GM19452 (cell line): ENCODE results near the gene IGF1.

ENCODE experiments used
- ATAC-seq: cut with Tn5 transposase; IDR thresholded peaks from one replicate; pipeline ENCODE4 v1.9.1; 2021; ENCODE audit not compliant: unreplicated experiment

Gene IGF1

DNA sequence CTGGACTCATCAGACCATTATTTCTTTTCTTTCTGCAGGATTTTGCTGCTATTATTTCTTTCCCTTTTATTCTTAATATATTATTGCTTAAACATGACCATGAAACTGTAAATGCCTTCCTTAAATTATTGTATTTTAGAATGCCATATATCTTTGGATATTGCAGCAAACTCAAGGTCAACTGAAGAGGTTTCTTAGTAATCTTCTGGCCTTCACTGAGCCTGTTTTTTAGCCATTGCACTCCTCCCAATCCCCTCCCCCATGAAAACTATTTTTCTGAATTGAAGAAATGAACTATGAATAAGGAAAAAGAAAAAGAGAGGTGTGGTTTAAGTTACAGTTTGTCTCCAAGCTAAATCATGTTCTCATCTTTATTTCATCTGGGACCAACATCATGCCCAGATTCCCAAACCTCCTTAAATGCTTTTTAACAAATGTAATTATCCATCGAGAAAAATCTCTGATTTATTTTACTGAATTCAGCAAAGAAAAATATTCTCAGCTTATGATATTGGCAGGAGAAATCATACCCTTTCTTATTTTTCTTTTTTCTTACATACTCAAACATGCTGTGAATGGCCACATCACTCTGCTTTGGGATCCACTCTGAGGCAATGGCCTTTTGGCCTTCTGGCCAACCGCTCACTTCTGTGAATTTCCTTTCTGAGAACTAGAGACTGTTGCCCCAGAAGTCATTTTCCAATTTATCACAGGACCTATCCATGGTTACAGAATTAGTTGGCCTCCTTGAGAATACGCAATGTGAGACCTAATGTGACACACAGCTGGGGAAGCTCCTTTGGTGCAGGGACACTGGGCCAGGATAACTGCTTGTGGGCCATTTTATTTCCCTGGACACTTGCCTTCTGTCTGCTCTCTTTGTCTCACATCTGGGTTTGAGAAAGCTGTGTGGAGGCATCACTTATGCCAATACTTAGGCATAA lies 50.9 kb downstream of the IGF1 start:
- ATAC-seq = no peak

DNA sequence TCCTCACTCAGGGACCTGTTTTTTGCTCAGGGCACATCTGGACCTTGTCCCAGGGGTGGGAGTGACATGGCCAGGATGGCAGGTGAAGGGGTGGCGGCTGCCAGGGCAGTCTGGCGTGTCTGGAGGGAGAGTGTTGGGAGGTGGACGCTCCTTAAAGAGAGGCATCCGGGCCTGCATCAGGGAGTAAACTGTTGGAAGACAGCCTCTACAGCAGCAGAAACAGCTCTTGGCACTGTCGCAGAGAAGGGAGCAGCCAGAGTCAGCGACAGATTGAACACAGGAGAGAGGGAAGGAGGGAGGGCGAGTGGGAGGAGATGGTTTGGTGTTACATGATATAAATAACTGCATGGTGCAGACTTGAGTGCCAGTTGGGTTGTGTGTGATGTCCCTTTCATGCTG lies 52.8 kb downstream of the IGF1 start:
- ATAC-seq = no peak

DNA sequence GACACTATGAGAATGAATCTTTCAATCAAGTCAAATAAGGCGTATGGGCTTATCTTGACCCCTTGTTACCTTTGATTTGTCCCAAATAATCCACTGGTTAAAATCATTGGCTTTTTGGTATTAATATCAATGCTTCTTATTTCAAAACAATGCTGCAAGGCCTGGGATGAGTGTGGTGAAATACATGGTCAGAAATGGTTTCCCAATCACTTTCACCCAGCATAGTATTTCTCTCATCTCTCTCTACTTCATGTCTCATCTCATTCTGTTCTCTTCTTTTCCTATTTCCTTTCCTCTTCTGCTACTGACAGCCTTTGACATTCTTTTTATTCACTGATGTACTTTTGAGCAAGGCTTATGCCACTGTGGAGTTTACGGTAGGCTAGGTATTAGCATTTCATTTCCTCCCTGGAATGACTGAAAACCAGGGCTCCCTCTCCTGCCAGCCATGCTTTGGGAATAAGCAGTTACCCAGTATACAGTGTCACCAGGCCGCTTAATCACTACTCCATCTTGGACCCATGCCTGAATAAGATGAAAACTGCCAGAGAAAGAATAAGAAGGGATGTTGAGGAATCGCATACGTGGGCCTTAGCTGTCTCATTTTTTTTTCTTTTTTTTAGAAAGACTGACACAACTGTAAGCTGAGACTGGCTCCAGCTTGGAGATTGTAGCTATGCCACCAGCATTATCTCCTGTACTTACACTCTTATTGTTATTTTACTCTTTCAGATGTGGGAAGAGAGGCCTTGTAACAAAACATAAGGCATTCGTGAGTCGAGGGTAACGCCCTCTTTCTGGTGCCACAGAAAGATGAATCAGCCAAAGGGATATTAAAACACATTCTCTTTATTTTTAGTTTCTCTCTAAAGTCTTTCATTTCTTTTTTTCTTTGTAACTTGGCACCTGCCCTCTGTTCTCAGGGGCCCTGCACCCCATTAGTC lies 53.5 kb downstream of the IGF1 start:
- no peak for ATAC-seq

DNA sequence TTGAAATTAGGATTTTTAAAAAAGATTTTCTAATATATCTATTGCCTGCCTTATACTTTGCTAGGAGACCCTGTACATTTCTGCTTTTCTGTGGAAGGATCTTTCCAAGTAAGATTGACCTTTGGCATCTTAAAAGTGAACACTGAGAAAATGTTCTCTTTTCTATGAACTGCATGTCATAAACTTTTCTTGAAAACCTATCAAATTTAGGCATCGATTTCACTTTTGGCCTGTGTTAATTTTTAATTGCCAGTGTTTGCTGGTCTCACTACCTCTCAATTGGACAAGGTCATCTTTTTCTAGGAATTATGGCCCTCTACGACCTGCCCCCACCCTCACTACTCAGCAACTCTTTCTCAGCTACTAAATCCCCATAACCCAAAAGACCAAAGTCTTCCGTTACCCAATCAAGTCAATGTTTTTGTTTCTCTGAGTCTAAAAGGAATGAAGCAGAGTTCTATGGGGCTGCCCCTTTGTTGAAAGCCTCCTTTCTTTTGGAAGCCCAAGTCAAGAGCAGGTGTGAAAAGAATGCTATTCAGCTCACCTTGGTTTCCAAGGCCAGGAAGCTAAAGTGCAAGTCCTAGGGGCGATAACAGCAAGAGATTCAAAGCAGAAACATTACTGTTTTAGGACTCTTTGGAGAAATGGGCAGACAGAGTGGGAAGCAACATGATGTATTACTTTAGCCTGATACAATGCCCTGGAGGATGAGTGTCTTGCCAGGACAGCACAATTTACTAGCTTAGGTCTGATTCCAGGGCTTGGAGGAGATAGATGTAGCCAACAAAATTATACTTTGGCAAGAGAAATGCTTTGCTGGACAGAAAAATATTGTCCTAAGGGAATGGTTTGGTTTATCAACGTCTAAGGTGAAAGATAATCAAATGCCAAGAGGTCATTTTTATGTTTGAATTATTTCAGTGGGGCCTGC lies 55.0 kb downstream of the IGF1 start:
- ATAC-seq = no peak

DNA sequence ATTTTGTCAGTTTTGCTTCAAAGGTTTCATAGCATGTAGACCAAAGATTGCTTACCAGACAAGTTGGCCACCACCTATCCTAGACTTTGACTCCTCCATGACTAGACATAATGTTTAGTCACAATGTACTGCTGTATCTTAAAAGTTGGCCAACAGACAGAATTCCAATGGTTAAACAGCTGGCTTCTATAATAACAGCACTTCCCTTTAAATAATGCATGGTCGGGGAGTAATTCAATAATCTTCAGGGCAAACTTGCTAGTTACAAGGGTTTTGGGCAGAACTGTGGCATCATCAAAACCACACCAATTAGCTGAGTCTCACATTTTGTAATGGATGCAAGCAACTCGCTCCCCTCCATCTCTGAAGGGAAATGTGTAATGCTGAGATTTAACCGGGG lies 56.9 kb downstream of the IGF1 start:
- ATAC-seq = no peak

DNA sequence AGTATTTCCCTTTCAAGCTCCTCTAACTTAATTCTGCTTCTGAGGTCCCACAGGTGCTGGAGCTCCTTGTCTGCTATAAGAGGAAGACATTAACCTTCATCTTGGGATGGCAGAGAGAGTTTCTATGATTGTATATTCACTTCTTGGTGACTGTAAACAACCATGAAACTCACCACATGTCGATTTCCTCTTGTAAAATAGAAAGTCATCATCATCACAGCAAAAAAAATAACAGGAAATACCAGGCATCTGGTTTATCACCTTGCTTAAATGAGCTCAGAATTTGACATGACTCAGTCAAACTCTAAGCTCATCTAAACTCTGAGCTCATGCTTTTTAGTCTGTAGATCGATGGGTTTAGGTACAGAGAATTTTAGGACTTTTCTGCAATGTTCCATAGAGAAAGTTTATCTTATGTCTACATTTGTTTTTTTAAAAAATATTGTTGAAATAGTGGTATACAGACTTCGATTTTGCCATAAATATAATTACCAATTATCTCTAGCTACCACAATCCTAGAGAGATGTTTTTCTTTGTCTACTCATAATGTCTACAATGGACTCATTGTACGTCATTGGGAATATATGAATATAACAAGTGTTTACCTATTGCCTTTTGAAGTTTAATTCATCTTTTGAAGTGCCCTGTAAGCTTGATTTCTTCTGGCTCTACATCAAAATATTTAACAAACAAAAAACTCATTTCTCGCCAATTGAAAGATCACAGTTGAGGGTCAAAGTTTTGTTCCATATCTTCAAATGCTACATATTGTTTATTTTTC lies 58.4 kb downstream of the IGF1 start:
- no peak for ATAC-seq

DNA sequence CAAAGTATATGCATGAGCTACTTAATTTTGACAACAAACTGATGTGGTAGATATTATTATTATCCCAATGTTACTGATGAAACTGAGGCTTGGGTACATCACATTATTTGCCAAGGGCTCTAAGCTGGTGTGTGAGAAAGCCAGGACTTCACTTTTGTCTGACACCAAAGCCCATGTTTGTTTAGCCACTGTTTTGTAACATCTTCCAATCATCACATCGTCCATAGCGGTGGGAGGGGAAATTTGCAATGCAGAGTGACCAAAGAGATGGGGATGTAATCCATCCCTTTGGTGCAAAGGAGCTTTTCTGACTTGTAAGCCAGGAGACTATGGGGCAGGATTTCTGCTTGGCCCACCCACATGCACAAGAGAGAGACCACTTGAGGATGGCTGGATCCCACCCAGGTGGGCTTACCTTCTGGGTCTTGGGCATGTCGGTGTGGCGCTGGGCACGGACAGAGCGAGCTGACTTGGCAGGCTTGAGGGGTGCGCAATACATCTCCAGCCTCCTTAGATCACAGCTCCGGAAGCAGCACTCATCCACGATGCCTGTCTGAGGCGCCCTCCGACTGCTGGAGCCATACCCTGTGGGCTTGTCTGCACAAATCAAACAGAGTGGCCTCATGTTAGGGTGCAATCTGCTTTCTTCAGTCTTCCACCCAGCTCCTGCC lies 61.1 kb downstream of the IGF1 start:
- ATAC-seq = no peak

DNA sequence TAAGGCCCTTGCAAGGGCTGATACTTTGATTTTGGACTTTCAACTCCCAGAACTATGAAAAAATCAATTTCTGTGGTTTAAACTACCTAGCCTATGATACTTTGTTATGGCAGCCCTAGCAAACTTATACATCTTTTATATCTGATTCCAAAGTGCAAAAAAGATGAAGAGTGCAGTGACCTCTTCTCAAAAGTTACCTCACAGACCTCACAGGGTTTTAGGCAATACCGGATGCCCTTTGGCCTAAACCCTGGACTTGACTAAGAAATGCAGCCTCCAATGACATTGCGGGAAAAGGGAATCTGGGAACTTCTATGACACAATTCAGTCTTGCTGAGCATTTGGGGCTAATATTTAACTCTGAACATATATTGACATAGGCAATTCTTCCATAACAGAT lies 63.3 kb downstream of the IGF1 start:
- no peak for ATAC-seq

DNA sequence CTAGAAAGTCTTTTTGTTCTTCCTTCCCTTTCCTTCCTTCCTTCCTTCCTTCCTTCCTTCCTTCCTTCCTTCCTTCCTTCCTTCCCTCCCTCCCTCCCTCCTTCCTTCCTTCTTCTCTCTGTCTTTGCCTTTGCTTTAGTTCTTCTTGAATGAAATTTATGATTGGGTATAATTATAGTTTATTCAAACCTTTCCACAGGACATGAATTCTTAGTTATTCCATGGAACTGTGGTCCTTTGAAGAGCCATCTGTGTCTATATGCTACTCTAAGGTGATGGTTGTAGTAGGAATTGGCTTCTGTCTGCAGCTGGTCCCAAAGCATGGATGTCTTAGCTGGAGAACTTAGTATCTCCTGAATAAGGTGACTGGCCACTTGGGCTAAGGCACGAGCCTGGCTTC lies 64.8 kb downstream of the IGF1 start:
- ATAC-seq = no peak

DNA sequence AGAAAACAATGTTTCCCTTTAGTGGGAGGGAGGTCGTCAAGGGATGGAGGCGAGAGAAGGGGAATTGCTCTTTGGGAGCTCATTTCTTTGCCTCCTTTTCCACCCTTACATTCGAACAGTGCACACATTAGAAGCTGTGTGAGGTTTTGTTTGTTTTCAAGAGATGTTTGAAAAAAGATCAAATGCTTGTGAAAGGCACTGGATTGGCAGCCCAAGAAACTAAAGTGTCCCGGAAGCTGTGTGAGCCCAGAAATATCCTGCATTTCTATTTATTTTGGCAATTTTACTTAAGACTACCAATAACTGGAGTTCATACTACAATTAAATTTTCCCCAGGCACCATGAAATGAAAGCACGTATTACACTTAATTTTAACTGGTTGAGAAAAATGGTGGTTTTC lies 67.0 kb downstream of the IGF1 start:
- ATAC-seq = no peak

DNA sequence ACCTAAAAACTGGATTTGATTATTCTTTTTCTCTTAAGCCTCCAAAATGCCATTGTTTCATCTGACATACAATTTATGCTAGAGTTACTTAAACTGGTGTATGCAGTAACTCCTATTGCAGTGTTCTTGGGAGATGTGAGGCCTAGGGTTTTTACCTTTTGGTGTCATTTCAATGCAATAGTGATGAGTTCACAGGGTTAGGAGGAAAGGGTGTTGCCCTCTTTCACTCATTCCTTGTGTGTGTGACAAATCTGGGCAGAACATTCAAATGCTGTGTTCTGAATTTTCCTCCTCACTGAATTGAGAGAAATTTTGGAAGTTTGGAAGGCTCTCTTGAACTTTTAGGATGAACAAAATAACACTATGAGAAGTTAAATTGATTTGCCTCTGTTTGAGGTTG lies 69.9 kb downstream of the IGF1 start:
- no peak for ATAC-seq

DNA sequence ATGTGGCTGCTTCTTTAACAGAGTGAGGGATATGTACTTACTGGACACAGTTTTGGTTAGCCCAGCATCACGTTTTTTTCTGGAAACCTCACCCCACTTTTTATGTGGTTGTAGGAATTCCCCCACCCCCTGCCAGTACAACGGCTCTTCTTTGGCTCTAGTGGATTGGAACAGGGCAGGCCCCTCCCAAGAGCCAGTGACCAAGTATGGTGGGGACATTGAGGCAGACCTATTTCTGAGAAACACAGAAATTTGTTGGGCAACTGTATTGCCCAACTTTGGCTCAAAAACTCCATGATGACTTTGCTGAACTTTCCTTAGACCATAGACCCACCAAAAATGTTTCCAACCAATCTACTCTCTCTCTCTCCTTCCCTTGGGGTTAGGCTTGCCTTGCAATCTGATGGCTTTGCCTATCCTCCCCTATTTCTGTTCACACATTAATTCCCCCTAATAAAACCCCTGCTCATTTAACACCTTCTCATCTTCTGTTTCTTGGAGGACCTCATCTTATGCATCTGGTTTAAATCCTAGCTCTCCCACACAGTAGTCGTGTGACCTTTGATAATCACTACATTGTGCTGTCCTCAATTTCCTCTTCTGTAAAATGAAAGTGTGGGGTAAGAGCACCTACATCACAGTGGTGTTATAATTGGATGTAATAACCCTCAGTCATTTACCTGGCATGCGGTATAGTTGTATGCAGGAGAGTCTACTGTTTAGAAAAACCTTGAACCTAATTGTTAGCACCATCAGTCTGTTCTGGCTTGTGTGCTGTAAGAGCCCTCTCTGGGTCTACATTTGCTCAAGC lies 71.7 kb downstream of the IGF1 start:
- no peak for ATAC-seq

DNA sequence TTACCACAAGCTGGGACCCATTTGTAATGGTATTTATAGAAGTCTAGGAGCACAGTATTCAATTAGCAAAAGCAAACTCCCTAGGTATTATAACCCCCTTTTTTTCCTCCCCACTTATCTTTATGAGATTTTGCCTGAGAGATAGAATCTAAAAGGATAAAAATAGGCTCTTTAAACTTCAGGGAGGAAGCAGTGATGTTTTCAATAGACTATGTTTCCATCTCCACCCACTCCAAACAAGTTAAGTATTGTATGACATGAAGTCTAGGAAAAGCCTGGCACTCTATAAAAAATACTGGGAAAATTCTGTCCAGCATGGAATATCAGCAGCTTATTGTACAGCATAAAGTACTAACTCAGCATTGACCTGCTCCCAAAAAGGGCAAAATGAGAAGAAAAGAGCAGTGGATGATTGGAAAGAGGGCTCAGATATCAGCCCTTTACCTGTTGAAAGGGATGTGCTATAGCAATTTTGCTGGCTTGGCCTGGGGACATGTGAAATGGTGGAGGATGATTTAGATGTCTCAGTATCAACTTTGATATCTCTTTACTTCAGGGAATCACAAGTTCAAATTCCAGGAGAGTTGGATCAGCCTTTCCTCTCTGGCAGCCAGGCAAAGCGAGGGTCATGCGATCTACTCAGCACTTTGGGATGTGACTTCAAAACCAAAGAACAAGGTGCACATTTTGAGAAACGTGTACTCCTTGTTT lies 72.4 kb downstream of the IGF1 start:
- no peak for ATAC-seq

DNA sequence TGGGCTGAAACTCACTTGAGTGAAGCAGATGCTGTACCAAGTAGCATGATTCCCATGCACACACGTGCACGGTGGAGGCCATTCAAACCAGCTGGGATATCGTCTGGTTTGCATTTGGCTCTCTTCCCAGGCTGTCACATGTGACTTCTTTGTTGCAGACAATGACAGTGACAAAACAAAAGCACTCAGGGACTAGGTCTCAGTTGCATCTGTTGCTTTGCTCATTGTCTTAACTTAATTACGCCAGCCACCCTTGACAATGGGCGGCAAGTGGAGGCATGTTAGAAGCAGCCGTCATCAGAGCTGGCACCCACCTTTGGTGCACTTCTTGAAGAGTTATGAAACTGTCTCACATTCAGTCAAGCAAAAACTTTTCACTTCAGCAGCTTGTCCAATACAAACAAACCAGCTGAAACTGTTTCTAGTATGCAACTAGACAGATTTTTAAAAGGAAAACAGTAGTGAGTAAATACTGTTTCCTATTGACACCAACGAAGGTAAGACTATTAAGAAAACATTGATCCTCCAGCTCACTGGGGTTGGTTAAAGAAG lies 74.3 kb downstream of the IGF1 start:
- ATAC-seq = no peak

DNA sequence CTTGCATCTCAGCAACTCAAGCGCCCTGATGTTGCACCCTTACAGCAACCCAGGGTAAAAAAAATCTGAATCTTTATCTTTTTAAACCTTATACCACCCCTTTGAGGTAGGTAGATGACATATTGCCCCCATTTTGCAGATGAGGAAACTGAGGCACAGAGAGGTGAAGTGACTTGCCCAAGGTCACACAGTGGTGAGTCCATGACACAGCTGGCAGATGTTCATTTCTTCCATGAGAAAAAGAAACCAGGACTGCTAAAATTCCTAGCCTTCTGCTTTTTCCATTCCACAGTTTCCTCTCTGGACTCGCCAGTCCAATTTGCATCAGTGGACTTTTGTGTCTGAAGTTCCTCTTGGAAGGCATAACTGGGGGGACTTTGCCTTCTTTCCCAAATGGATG lies 79.3 kb downstream of the IGF1 start:
- ATAC-seq = no peak

DNA sequence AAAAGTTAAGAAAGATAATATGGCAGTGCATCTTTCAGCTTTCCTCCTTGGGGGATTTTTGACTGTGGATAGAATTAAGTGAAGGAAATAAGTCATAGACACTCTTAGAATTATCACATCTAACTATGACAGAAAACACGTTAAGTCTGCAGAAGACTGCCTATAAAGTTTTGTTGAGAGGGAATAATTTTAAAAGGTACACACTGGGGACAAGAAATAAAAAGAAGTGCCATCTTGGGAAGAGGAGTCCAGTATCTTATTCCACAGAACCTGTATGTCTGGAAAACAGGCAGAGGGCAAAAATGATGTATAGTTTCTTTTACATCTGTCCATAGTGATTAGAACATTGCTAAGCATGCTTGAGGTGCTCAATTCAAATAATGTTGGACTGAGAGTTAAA lies 80.7 kb downstream of the IGF1 start:
- no peak for ATAC-seq

DNA sequence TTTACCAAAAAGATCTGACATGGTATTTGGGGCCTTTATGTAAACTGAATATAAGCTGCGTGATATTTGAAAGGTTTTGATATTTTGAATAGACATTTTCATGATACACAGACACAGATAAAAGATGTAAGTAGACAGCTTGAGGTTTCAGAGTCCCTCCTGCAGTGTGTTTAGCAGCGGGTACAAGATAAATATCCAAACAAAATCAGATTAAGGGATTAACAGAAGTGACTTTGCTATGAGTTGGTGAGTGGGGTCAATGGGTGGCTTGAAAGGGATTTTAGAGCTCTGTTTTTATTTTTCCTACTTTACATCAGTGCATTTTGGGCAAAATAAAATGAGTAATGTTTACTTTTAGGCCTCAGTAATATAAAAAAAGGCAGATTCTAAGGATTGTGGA lies 84.1 kb downstream of the IGF1 start:
- no peak for ATAC-seq

DNA sequence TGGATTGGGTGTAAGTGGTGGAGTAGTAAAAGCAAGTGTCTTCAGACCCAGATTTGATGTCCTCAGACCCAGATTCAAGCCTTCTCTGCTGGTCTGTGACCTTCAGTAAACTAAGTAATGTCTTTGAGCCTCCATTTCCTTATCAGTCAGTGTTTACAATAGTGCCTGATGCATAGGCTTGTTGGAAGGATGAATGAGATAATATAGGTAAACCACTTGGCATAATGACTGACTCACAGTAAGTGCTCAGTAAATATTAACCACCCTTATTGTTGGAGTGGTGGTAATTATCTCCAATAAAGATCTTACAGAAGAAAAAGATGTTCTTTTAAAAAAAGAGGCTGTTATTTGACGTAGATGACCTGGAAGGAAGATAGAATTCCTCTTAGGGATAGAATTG lies 86.2 kb downstream of the IGF1 start:
- ATAC-seq = no peak
